ENCODE measurements around the gene ASTN2.

Gene ASTN2

DNA sequence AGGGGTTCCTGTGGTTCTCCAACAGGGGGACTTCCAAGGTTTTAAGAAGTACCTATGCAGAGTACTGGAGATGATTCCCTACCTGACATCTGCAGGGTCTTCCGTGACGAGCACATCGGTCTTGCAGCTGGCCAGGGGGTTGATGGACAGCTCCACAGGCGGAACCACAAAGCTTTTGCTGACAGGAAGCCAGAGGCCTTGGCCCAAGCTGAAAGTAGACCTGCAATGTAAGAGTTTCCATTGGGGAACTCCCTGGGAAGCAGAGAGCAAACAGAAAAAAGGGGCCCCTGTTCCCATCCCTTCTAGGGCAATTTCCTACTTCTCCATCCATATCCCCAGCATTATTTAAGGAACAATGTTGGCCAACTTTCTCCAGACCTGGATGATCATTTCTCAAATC, 439.7 kb downstream of the ASTN2 start:
- H3K4me3 ChIP-seq (ENCODE audit: low read length) = no peak overlapping the region
- TF ChIP-seq, protein P1, sequence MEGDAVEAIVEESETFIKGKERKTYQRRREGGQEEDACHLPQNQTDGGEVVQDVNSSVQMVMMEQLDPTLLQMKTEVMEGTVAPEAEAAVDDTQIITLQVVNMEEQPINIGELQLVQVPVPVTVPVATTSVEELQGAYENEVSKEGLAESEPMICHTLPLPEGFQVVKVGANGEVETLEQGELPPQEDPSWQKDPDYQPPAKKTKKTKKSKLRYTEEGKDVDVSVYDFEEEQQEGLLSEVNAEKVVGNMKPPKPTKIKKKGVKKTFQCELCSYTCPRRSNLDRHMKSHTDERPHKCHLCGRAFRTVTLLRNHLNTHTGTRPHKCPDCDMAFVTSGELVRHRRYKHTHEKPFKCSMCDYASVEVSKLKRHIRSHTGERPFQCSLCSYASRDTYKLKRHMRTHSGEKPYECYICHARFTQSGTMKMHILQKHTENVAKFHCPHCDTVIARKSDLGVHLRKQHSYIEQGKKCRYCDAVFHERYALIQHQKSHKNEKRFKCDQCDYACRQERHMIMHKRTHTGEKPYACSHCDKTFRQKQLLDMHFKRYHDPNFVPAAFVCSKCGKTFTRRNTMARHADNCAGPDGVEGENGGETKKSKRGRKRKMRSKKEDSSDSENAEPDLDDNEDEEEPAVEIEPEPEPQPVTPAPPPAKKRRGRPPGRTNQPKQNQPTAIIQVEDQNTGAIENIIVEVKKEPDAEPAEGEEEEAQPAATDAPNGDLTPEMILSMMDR (conservative IDR thresholded peaks at IDR 0.05; ENCODE audit: low read depth, low read length) = no peak
- no peak for DNase-seq (ENCODE audit: low read depth)

DNA sequence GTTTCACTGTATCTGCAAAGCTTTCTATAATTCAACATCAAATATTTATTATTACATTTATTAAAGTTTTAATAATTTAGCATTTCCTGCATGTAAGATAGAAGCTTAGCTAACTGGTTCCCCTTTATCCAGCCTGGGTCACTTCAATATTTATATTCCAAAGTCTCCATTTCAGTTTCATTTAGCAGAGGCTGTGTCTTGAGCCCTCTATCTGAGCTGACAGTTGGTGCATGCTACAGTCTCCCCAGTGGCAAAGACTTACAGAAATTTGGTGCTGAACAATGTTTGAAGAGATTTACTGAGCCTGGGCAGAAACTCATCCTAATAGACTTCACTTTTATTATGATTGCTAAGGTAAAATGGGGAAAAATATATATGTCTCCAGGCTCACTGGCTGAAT, 448.7 kb downstream of the ASTN2 start:
- H3K4me3 ChIP-seq (ENCODE audit: low read length) = no peak overlapping the region
- no peak for DNase-seq (ENCODE audit: low read depth)
- TF ChIP-seq, protein P1 (conservative IDR thresholded peaks at IDR 0.05; ENCODE audit: low read depth, low read length) = no peak

DNA sequence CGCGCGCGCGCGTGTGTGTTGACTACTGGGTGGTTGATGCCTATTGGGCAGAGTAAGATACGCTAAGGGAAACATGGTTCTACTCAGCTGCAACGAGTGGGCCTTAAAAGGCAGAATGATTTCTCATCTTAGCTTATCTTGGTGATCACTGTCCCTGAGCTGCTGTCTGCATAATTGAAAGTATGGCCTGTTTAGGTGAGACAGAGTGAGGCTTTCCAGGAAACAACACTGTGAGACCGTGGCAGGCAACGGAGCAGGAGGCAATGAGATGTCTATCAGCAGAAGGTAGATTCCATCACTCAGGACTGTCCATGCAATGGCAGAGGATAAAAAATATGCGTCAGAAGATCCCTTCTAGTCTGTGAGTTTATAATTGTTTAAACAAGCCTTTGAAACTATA, 450.6 kb downstream of the ASTN2 start:
- TF ChIP-seq, protein P1 (conservative IDR thresholded peaks at IDR 0.05; ENCODE audit: low read depth, low read length) = no peak
- DNase-seq (ENCODE audit: low read depth) = no peak
- no peak overlapping the region for H3K4me3 ChIP-seq (ENCODE audit: low read length)

DNA sequence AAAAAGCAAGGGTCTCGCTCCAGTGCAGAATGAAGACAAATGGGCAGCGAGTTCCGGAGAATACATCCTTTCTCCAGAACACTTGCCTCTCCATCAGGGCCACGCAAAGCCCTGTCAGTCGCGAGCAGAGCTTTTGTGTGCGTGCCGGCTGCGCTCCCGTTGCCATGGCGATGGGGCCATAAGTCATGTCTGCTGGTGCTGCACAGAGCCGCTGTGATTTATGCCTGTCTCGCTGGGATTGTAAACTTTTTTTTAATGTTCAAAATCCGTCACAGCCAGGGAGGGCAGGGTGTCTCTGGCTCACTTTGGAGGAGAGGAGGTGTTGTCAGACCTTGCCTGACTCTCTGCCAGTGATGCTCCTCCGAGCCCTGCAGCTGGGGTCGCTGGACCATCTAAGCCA, 455.0 kb downstream of the ASTN2 start:
- H3K4me3 ChIP-seq (ENCODE audit: low read length) = no peak overlapping the region
- no peak for DNase-seq (ENCODE audit: low read depth)
- TF ChIP-seq, protein P1 (conservative IDR thresholded peaks at IDR 0.05; ENCODE audit: low read depth, low read length) = no peak

DNA sequence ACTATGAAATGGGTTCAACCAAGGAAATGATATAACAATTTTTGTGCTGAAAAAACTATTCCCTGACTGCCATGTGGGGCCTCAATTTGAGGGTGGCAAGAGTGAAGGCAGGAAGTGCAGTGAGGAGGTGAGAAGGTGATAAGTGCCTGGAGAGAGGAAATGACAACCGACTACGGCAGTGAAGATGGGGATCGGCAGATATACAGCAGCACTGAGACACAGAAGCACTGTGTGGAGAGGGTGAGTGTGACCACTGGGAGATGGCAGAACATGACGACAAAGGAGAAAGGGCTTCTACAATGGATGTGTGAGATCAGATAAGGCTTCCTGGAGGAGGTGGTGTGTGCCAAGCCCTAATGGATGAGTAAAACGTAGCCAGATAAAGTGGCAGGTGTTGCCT, 456.0 kb downstream of the ASTN2 start:
- TF ChIP-seq, protein P1 (conservative IDR thresholded peaks at IDR 0.05; ENCODE audit: low read depth, low read length) = no peak
- DNase-seq (ENCODE audit: low read depth) = no peak
- H3K4me3 ChIP-seq (ENCODE audit: low read length) = no peak overlapping the region

DNA sequence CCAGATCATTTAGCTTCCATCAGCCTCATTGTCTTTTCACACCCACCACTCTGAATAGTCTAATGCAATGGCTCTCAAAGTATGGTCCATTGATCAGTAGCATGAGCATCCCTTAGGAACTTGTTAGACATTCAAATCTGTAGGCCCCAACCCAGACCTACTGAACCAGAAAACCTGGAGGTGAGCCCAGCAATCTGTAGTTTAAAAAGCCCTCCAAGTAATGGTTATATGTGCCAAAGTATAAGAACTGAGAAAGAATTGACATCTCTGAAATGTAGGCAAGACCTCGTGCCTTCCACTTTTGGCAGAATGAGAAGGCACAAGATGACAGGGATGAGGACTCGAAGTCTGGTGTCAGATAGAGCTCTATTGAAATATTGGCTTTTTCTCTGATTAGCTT, 460.1 kb downstream of the ASTN2 start:
- H3K4me3 ChIP-seq (ENCODE audit: low read length) = no peak overlapping the region
- TF ChIP-seq, protein P1 (conservative IDR thresholded peaks at IDR 0.05; ENCODE audit: low read depth, low read length) = no peak
- DNase-seq (ENCODE audit: low read depth) = no peak

DNA sequence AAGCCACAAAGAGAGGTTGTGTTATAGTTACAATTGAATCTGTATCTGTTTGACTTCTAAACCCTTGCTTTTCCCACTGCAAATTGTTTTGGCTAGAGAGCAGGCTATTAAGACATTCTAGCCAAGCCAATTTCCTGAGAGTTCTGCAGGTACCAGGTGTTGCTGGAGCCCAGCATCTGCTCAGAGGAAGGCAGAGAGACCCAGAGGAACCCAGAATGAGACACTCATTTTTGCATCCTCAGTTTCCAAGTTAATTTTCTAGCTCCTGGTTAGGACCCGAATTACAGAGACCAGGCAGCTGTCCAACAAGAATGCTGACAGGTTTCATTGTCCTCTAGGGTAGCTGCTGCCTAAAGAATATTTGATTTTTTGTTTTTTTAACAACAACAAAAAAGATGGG, 461.6 kb downstream of the ASTN2 start:
- TF ChIP-seq, protein P1 (conservative IDR thresholded peaks at IDR 0.05; ENCODE audit: low read depth, low read length) = no peak
- DNase-seq (ENCODE audit: low read depth) = no peak
- H3K4me3 ChIP-seq (ENCODE audit: low read length) = no peak overlapping the region

Data from retinal pigment epithelial cell (primary cell).